GM19324 (cell line): ENCODE measurements around the gene IL1A.
A peak's percentile ranks its signal among the peaks of the same experiment; 100 is the strongest.

Experiments used
- ATAC-seq: cut with Tn5 transposase; IDR thresholded peaks from one replicate; pipeline ENCODE4 v1.9.1; 2021; ENCODE audit warnings: mild to moderate bottlenecking, moderate library complexity; ENCODE audit not compliant: unreplicated experiment, low FRiP score

The IL1A gene

GRCh38 chr2:112767693-112768330 lies 16.5 kb downstream of the IL1A start:
- no peak for ATAC-seq

- no peak for ATAC-seq
These were observed 19.0 kb downstream of the IL1A start for GRCh38 chr2:112765251-112765650.

- peak; percentile 99 for ATAC-seq
These were observed 19.9 kb downstream of the IL1A start, which contains the start of gene CKAP2L for GRCh38 chr2:112764071-112765044. Gene CKAP2L (minus strand): TSS chr2:112764609. CDS start chr2:112764598, 11 bp downstream.

GRCh38 chr2:112762276-112762675 lies 22.0 kb downstream of the IL1A start:
- ATAC-seq, result no peak

- no peak for ATAC-seq
These were observed 24.1 kb downstream of the IL1A start for GRCh38 chr2:112760149-112760548.

- no peak for ATAC-seq
These were observed 25.6 kb downstream of the IL1A start for GRCh38 chr2:112758711-112759110.

GRCh38 chr2:112757265-112757664 lies 27.0 kb downstream of the IL1A start:
- no peak for ATAC-seq

- ATAC-seq, result no peak
These were observed 28.1 kb downstream of the IL1A start for GRCh38 chr2:112756207-112756606.

GRCh38 chr2:112755444-112755843 lies 28.8 kb downstream of the IL1A start:
- ATAC-seq, result no peak

- no peak for ATAC-seq
These were observed 29.7 kb downstream of the IL1A start for GRCh38 chr2:112754564-112754963.

- ATAC-seq, result no peak
These were observed 31.6 kb downstream of the IL1A start for GRCh38 chr2:112752667-112753066.

- ATAC-seq, result no peak
These were observed 32.7 kb downstream of the IL1A start for GRCh38 chr2:112751451-112752197.

GRCh38 chr2:112750560-112750843 lies 33.8 kb downstream of the IL1A start:
- no peak for ATAC-seq

GRCh38 chr2:112749755-112750559 lies 34.3 kb downstream of the IL1A start:
- peak; percentile 59 for ATAC-seq

GRCh38 chr2:112740527-112740926 lies 43.8 kb downstream of the IL1A start:
- ATAC-seq, result no peak

GRCh38 chr2:112737542-112738232 lies 46.6 kb downstream of the IL1A start:
- no peak for ATAC-seq

- no peak for ATAC-seq
These were observed 50.4 kb downstream of the IL1A start for GRCh38 chr2:112733871-112734270.

- no peak for ATAC-seq
These were observed 50.8 kb downstream of the IL1A start for GRCh38 chr2:112733456-112733855.

- ATAC-seq, result no peak
These were observed 52.8 kb downstream of the IL1A start for GRCh38 chr2:112731479-112731878.

- ATAC-seq, result no peak
These were observed 53.5 kb downstream of the IL1A start for GRCh38 chr2:112730791-112731190.
